ENCODE results near the gene EIF2B2.

DNA sequence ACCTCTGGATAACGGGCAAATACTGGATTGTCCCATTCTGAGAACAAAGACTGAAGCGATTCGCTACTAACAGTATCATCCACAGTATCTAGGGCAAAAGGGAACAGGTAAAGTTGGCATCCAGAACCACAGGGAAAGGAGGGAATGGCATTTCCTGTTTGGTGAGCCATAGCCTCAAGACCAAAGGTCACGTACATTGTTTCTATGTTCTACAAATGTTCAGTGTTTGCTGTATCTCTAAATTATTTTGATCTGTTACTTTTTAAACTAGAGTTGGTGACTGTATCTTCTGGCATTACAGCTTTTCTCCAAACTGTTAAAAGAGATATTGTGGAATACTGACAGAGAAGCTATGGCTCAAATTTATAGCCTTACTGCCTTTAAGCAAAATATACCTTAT, 38.9 kb downstream of the EIF2B2 start:
- TF ChIP-seq POLR2A (IDR thresholded peaks at IDR 0.05), result no peak
- TF ChIP-seq, protein P1, sequence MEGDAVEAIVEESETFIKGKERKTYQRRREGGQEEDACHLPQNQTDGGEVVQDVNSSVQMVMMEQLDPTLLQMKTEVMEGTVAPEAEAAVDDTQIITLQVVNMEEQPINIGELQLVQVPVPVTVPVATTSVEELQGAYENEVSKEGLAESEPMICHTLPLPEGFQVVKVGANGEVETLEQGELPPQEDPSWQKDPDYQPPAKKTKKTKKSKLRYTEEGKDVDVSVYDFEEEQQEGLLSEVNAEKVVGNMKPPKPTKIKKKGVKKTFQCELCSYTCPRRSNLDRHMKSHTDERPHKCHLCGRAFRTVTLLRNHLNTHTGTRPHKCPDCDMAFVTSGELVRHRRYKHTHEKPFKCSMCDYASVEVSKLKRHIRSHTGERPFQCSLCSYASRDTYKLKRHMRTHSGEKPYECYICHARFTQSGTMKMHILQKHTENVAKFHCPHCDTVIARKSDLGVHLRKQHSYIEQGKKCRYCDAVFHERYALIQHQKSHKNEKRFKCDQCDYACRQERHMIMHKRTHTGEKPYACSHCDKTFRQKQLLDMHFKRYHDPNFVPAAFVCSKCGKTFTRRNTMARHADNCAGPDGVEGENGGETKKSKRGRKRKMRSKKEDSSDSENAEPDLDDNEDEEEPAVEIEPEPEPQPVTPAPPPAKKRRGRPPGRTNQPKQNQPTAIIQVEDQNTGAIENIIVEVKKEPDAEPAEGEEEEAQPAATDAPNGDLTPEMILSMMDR (IDR thresholded peaks at IDR 0.05), result no peak

Data from uterus (tissue), 2 donors.